ENCODE data around the gene CMIP.
"Not testable (repeated sequence)": the region's sequence is repeated elsewhere in the genome, so short reads cannot be mapped to it uniquely, and the experiment has no call there.

Gene CMIP

DNA sequence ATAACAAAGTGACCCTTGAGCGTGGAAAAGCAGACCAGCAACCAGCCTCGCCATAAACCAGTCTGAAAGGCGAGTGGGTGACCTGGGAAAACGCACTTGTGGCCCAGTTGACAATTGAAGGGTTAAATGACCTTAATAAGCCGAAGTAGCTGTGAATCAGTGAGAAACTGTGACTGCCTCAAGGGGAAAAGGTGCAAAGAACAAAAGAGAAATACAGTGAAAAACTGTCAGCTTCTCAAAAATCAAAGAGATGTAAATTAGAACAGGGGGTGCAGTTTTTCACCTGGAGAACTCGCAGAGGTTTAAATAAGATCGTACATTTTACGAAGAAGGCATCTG lies 124.1 kb downstream of the CMIP start:
- DNase-seq (ENCODE audit: low spot score) = no peak

DNA sequence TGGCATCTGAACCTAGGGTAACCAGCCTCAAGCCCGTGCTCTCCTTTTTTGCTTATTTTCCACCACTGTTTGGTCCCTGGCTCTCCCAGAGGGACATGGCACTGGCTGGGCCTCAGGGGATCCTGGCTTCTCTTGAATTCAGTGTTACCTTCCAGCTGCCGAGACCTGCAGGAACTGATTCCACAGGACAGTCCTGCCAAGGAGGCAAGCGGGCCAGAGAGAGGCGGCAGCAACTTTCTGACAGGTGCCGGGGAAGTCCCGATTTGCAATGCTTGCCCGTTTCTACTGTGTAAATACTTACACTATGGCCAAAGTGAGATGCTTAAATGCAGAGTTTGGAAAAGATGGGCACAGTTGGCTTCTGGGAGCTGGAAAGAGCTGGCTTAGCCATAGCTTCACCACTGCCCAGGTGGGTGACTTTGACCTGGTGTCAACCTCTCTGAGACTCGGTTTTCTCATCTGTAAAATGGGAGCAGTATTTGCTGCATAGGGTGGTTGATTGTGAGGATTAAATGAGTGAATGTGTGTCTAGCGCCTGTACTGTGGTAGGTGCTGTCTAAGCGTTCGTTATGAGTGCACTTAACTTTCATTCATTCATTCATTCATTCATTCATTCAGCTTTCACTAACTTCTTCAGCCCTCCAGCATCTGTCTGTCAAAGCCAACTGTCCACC lies 124.9 kb downstream of the CMIP start:
- DNase-seq (ENCODE audit: low spot score) = no peak

DNA sequence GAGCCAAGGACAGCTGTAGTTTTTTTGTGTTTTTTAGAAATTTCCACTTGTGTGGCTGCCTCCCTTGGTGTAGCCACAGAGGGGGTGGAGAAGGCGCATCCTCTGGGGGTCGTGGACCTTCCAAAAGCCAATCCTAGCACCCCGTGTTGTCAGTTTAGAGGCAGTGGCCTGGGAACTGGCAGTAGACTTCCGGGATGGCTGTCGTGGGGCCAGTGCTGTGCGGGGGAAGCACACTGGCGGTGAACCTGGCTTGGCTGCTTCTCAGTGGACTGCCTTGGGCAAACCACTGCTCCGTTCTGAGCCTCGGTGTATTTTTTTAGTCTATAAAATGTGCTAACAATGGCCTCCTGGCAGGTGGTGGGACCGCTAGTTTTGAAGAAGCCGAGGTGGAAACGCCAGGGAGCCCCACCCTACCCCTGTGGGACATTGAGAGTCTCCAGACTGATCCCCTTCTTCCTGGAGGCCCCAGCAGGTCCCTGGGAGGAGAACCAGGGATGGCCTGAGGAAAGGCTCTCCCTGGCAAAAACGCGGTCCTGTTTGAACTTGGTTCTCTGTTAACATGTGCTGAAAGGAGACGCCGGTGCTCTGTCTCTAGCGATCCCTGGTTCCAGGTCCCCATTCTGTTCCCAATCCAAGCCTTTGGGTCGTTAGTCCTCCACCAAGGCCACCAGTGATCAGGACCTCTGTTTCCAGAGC lies 125.7 kb downstream of the CMIP start:
- DNase-seq (ENCODE audit: low spot score) = no peak

DNA sequence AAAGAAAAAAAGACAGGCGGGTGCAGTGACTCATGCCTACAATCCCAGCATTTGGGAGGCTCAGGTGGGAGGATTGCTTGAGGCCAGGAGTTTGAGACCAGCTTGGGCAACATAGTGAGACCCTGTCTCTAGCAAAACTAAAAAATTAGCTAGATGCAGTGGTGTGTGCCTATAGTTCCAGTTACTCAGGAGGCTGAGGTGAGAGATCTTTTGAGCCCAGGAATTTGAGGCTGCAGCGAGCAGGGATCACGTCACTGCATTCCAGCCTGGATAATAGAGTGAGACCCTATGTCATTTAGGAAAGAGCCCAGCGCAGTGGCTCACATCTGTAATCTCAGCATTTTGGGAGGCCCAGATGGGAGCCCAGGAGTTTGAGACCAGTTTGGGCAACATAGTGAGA lies 126.6 kb downstream of the CMIP start:
- no peak for DNase-seq (ENCODE audit: low spot score)

DNA sequence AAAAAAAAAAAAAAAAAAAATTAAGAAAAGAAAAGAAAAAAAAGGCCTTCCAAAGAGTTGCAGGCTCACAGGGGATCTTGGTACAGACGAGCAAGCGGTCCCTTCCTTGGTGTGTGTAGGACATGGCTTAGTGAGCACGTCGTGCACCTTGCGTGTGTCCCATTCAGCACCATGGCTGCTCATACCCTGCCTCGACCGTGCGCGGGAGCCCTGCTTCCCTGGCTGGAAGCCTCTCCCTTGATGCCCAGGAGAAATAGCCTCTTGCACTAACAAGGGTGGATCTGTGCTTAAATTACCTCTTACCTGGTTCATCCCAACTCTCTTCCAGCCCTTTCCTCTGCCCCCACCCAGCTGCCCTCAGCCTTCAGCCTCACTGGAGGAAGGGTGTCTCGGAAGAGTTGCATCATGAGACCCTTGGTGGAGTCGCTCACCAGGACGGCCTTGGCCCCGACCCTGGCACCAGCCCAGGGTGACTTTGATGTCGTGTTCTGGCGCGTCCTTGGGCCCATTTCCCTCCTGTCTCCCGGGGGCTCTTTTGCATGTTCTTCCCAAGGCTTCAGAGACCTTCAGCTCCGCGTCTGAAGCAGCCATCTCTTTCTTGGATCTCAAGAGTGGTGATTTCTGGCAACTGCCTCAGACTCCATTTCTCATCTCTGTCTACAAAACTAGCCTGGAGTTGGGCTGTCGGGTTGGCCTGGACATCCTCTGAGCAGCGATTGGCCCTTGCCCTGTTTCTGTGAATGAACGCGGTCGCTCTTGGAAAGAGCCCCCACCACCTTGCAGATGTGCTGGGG lies 127.2 kb downstream of the CMIP start:
- DNase-seq (ENCODE audit: low spot score) = no peak

DNA sequence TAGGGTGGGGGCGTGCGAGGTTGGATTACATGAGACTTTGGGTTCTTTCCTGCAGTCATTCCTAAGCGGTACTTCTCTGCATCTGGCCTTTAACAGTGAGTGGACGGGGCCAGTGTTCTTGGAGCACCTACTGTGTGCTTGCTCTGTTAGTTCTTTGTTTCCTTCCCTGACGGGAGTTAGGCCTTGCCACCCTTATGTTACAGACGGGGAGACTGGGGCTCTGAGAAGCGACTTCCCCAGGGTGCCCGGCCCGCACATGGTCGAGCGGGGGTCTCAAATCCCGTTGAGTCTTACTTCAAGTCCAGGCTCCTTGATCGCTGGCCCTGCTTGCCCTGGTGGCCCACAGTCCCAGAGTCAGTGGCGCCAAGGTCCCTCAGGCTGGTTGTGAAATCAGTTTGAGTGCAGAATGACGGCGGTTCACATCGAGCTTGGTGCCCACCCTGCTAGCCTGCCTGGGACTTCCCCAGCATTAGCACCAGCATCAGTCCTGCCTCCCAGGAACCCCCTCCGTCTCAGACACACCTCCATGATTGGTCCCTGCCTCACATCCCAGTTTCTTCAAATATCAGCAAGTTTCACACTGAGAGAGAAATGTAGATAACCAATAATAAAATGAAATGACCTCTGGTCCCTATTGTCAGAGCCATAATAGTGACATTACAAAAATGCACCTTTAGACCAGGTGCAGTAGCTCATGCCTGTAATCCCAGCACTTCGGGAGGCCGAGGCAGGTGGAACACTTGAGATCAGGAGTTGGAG lies 128.0 kb downstream of the CMIP start:
- no peak for DNase-seq (ENCODE audit: low spot score)

DNA sequence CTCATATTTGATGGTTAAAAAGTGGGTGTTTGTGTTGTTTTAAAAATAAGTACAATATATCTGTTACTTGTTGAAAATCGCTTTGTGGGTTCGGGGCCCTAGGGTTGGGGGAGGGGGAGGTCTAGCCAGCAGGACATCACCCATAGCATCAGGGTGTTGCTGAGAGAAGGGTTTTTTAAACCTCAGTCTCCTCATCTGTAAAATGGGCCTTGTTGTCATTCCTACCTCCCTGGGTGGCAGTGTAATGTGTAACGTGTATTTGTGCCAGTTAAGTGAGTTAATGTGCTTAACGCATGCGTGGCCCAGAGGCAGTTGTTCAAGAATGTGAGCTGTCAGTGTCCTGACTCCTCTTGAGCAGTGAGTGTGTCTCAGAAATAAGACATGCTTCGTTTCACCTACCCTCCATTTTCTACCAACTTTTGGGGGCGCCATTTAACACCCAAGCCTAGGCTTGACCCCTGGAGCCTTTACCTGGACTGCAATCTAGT lies 129.0 kb downstream of the CMIP start:
- no peak for DNase-seq (ENCODE audit: low spot score)

DNA sequence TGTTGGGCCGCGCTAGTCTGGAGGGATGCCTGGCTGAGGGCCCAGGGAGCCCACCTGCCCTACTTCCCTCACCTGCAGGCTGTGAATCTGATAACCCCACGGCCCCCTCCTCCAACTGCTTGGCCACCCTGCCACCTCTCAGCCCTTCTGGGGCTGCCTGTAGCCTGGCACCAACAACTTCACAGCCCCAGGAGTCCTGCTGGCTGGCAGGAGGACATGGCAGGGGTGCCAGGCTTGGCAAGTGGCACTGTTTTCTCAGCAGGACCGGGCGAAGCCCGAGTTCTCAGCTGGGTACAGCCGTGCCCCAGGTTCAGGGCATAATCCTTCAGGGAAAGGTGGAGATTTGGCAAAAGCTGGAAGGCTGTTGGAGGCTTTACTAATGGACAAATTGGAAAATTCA lies 129.6 kb downstream of the CMIP start:
- DNase-seq (ENCODE audit: low spot score) = no peak

DNA sequence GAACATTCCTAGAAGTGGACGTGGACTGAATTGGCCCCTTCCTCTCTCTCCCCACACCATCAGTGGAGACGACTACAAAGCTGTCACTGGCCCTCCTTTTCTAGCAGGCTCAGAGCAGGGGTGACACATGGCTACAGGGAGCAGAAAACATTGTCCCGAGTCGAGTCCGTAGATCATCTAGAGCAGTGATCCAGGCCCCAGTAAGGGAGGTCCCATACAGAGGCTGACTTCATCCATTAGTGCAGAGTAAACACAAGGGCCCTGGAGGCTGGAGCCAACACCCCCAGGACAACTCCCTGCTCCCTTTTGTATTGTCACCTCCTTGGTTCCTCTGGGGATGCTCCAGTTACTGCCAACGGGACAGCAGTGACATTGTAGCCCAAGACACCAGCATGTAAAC lies 130.7 kb downstream of the CMIP start:
- no peak for DNase-seq (ENCODE audit: low spot score)

DNA sequence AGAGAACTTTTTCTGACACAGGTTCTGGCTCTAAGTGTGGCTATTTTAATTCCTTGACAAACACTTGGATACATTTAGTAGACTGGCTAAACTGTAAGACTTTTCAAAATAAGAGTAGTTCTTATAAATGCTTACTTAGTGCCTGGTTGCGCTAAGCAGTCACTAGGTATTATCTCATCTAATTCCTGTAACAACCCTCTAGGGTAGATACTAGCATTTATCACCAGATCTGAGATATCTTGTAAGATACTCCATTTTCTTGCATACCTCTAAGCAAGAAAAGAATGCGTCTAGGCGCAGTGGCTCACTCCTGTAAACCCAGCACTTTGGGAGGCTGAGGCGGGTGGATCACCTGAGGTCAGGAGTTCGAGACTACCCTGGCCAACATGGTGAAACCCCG lies 131.2 kb downstream of the CMIP start:
- DNase-seq (ENCODE audit: low spot score) = no peak

DNA sequence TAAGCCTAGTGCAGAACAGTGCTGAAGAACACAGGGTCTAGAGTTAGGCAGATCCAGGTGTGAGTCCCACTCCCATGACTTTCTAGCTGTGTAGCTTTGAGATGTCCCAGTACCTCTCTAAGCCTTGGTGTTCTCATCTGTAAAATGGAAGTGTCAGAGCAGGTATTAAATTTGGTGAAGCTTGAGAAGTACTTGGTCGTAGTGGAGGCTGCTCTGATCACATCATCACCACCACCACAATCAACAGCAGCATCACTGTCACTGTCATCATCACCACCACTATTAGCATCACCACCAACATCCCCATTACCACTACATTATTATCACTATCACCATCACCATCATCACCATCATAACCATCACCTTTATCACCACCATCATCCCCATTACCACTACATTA lies 132.1 kb downstream of the CMIP start:
- DNase-seq (ENCODE audit: low spot score) = no peak

DNA sequence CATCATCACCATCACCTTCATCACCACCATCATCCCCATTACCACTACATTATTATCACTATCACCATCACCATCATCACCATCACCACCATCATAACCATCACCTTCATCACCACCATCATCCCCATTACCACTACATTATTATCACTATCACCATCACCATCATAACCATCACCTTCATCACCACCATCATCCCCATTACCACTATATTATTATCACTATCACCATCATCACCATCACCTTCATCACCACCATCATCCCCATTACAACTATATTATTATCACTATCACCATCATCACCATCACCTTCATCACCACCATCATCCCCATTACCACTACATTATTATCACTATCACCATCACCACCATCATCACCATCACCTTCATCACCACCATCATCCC lies 132.7 kb downstream of the CMIP start:
- not testable (repeated sequence) for DNase-seq (ENCODE audit: low spot score)

DNA sequence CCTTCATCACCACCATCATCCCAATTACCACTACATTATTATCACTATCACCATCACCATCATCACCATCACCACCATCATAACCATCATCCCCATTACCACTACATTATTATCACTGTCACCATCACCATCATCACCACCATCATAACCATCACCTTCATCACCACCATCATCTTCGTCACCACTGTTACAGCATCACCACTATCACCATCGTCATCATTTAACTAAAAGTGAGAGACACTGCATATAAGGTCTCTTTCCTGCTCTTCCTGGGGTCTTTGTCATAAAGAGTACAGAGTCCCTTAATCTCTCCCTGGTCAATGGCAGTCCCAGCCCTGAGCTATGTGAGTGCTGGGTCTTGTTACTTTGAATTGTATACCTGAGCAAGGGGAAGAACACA lies 133.5 kb downstream of the CMIP start:
- no peak for DNase-seq (ENCODE audit: low spot score)

DNA sequence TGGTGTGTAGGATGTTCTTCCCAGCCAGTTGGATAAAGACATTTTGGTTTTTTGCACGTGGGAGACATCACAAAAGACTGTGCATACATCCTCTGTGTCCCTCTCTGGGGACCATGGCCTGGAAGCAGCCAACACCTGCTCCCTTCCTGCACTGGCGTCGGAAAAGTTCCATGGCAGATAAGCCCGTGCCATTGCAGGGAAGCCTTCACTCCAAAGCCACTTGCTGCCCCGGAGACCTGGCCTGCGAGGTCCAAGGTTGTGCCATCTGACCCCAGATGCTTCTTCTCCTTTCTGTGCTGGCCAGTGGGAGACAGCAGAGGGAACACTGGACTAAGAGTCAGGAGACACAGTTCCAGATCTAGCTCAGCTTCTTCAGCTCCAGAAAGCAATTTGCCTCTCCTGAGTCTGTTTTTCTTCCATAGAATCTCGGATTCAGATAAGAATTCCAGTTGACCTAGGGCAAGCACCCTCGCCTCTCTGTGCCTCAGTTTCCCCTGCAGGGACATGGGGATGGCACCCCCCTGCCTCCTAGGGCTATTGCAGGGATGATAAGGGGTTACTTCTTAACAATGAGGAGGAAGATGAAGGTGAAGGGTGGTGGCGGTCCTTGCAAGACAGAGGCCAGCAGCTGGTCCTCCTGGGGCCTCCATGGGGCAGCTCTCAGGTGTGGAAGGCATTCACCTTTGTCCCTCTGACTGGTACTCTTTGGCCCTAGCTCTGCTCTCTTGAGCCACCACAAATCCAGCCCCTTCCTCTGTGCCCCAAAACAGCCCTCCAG lies 134.2 kb downstream of the CMIP start:
- no peak for DNase-seq (ENCODE audit: low spot score)

DNA sequence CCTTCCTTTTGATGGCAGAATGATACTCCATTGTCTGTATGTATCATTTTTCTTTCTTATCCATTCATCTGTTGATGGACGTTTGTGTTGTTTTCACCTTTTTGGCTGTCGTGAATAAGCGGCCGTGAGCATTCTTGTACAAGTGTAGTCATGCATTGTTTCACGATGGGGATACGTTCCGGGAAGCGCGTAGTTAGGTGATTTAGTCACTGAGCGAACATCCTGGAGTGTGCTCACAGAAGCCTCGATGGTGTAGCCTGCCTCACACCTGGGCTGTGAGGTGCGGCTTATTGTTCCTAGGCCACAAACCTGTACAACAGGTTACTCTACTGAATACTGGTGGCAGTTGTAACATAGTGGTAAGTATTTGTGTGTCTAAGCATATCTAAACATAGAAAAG lies 136.5 kb downstream of the CMIP start:
- no peak for DNase-seq (ENCODE audit: low spot score)

DNA sequence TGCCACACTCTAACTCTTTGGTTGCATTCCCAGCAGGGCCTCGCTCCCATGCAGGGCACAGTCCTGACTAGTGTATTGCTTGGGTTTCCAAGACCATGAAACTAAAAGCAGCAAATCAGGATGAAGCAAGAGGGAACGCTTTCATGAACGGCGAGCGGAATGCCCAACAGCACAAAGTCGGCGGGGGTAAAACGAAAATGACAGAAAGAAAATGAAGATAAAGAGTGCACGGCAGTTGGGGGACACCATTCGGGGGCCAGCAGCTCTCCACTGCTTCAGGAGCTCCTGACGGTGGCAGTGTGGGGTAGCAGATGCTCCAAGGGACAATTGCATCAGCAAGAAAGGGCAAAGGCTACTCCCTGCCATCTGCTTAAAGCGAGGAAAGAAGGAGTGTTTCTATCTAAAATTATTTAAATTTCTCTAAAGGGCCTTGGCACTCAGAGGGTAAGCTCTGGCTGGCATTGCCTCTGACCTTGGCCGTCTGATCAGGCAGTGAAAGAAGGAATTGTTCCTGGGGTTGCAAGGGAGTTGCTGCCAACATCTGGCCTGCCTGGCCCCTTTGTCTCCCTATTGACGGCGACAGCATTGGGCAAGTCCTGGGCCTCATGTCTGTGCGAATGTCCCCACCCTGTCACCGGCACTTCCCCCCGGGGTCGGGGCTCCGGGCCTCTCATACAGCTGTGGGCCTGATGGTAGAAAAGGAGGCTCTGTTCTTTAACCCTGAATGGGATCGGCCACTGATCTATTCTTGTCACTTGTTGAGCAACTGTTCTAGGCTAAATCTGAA lies 138.2 kb downstream of the CMIP start:
- DNase-seq (ENCODE audit: low spot score) = no peak

DNA sequence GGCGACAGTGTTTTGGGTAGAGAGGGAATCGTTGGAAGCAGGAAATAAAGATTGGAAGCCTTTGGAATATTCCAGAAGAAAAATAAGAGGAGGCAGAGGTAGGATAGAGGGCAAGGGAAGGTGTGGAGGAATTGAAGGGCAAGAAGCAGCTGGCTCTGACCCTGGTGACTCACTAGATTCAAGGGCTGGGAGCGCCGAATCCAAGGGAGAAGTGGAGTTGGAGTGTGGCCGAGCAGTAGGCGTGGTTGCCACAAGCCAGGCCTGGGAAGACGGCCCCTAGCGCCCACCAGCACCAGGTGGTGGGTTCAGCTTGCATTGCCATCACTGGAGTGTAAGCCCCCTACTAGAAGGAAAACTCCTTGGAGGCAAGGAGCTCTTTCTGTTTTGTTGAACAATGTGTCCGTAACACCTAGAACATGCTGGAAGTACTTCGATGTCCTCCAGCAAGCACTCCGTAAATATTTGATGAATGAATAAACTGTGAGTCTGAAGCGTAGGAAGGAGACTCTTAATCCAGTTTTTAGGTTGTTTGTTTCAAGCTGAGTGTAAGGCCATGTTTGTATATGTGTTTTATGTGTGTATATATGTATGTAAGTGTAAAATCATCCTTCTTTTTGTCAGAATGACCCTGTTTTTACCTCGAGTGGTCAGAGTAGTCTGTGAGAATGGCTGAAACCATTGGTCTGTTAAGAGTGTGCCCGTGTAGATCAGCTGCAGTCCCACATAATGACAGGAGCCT lies 139.5 kb downstream of the CMIP start:
- DNase-seq (ENCODE audit: low spot score) = no peak

DNA sequence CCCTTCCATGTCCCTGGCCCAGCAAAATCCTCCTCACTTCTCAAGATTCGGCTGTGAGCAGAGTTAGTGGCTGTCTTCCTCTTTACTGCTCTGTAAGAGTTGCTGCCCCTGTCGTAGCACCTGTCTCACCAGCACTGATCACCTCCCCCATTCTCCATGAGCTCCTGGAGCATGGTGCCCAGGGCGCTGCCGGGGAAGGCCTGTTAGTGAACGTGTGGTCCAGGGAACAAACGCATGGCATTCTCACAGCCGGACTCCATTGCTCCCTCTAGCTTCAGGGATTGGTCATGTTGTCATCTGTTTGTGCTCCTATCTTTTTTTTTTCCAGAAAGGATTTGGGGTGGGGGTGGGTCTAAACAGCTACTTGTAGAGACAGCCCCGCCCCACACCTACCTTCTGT lies 141.2 kb downstream of the CMIP start:
- no peak for DNase-seq (ENCODE audit: low spot score)

DNA sequence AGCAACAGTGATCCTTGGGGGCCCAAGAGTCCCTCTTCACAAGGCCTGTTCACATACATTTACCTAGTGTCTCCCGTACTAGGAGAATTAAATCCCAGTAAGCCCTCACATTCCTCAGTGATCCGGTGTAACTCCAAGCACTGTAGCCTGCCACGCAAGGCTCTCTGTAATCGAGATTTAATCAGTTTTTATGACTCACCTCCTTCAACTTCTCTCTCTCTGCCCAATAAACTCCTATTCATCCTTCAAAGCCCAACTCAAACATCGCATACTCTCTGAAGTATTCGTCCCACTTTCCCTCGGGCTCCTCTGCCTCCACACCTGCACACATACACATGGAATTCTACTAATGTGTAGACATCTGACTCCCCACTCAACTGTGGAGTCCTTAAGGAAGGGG lies 141.8 kb downstream of the CMIP start:
- DNase-seq (ENCODE audit: low spot score) = no peak

DNA sequence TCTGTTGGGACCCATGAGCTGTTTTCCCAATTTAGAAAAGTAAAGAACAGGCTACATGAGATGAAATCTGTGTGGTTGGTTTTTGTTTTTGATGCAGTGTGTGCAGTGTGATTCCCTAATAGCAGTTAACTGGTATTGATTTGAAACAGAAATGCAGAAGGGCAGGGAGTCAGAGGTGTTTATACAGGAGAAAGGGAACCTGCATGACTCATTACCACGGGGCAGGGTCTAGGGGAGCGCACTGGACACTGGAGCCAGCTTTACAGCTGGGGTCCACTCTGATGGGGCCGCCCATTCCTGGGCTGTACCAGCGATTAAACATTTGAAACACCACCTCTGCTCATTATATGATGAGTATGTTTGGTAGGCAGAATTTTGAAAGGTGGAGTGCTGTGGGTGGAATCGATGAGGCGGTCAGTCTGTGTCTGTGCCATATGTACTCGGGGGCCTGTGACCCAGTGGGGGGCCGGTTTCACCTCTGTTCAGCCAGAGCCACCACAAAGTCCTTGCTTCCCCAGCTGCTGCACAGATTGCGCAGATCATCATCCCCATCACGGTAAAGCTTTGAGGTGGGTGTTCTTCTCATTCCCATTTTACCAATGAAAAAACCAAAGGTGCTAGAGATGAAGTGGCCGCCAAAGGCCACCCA lies 142.5 kb downstream of the CMIP start:
- DNase-seq (ENCODE audit: low spot score) = no peak
